HEK293 (cell line): ENCODE results near the gene AQP9.

ENCODE experiments used
- CTCF ChIP-seq: fragments of 450-650 bp; formaldehyde crosslinking; IDR thresholded peaks from 2 replicates; pipeline ENCODE4 v1.5.1; 2016; ENCODE audit warnings: missing biosample characterization, missing genetic modification characterization
- ELK4 ChIP-seq: IDR thresholded peaks from 2 replicates; pipeline ENCODE4 v1.6.1; 2011; ENCODE audit warnings: mild to moderate bottlenecking, low read depth, low read length, borderline replicate concordance
- FEZF1 ChIP-seq: fragments of 450-650 bp; formaldehyde crosslinking; IDR thresholded peaks from 2 replicates; pipeline ENCODE4 v1.5.1; 2016; ENCODE audit warnings: missing biosample characterization, missing genetic modification characterization
- KLF1 ChIP-seq: fragments of 450-650 bp; formaldehyde crosslinking; IDR thresholded peaks from 2 replicates; pipeline ENCODE4 v1.5.1; 2016; ENCODE audit warnings: missing biosample characterization, missing genetic modification characterization
- PATZ1 ChIP-seq: fragments of 450-650 bp; formaldehyde crosslinking; IDR thresholded peaks from 2 replicates; pipeline ENCODE4 v1.5.1; 2016; ENCODE audit warnings: missing biosample characterization, missing genetic modification characterization
- PRDM4 ChIP-seq: fragments of 450-650 bp; formaldehyde crosslinking; IDR thresholded peaks from 2 replicates; pipeline ENCODE4 v1.5.1; 2017; ENCODE audit warnings: missing biosample characterization, missing genetic modification characterization
- REST ChIP-seq: fragments of 450-650 bp; formaldehyde crosslinking; IDR thresholded peaks from 2 replicates; pipeline ENCODE4 v1.5.1; 2016; ENCODE audit warnings: missing biosample characterization, missing genetic modification characterization
- YY2 ChIP-seq: fragments of 450-650 bp; formaldehyde crosslinking; IDR thresholded peaks from 2 replicates; pipeline ENCODE4 v1.5.1; 2016; ENCODE audit warnings: missing biosample characterization, missing genetic modification characterization
- ZBTB49 ChIP-seq: fragments of 450-650 bp; formaldehyde crosslinking; IDR thresholded peaks from 2 replicates; pipeline ENCODE4 v1.5.1; 2016; ENCODE audit warnings: missing biosample characterization, missing genetic modification characterization, low read depth
- ZNF140 ChIP-seq: fragments of 450-650 bp; formaldehyde crosslinking; IDR thresholded peaks from 2 replicates; pipeline ENCODE4 v1.5.1; 2016; ENCODE audit warnings: missing biosample characterization, missing genetic modification characterization
- ZNF169 ChIP-seq: fragments of 450-650 bp; formaldehyde crosslinking; IDR thresholded peaks from 2 replicates; pipeline ENCODE4 v1.5.1; 2016; ENCODE audit warnings: missing biosample characterization, missing genetic modification characterization
- ZNF221 ChIP-seq: fragments of 450-650 bp; formaldehyde crosslinking; IDR thresholded peaks from 2 replicates; pipeline ENCODE4 v1.5.1; 2017; ENCODE audit warnings: missing biosample characterization, missing genetic modification characterization, borderline replicate concordance
- ZNF629 ChIP-seq: fragments of 450-650 bp; formaldehyde crosslinking; IDR thresholded peaks from 2 replicates; pipeline ENCODE4 v1.5.1; 2017; ENCODE audit warnings: missing biosample characterization, missing genetic modification characterization
- ZNF707 ChIP-seq: fragments of 450-650 bp; formaldehyde crosslinking; IDR thresholded peaks from 2 replicates; pipeline ENCODE4 v1.5.1; 2016; ENCODE audit warnings: missing biosample characterization, missing genetic modification characterization

GRCh38 chr15:58174709-58175108, 36.5 kb downstream of the AQP9 start:
- TF ChIP-seq CTCF (tag by site-specific recombination) (no peak), ZNF707 (no peak), PATZ1 (no peak), KLF1 (no peak), YY2 (no peak), ZNF629 (tag by site-specific recombination) (no peak), ZNF140 (tag by site-specific recombination) (no peak), FEZF1 (tag by site-specific recombination) (no peak), REST (no peak), PRDM4 (tag by site-specific recombination) (no peak), ZNF221 (no peak), ELK4 (no peak), ZNF169 (tag by site-specific recombination) (no peak), ZBTB49 (no peak)
